Glomerular endothelial cell (primary cell): ENCODE data around the gene SOX6. TPM values are rescaled to one million over a fixed set of nuclear protein-coding genes. Genes with fewer than 3 reads are reported as not detected.
"Not testable (repeated sequence)": the region's sequence is repeated elsewhere in the genome, so short reads cannot be mapped to it uniquely, and the experiment has no call there.

Experiments used
- DNase-seq: peaks from one replicate; pipeline ENCODE4 v3.0.0-alpha.2; 2011; ENCODE audit warnings: low read depth, low spot score; ENCODE audit errors: extremely low read depth
- total RNA-seq: library from RNA; depleted of rRNA; stranded (reverse); fragments of >200 nt; gene quantifications from 2 replicates; pipeline ENCODE4 v1.2.3, GENCODE V29; 2015

SOX6 gene
- total RNA-seq: 0.24 and 0.29 TPM in 2 replicates

- no peak for DNase-seq
Observed at GRCh38 chr11:16356057-16356760, at the start of gene SOX6. SOX6 (minus strand) TSS chr11:16356546; CDS start chr11:16341248, 15,298 bp downstream.

- DNase-seq: no peak
Observed at GRCh38 chr11:16404781-16405285, 48.5 kb upstream of the SOX6 start.

GRCh38 chr11:16403851-16404250 is 47.5 kb upstream of the SOX6 start:
- no peak for DNase-seq

- DNase-seq: no peak
Observed at GRCh38 chr11:16403448-16403803, 47.1 kb upstream of the SOX6 start.

- DNase-seq: no peak
Observed at GRCh38 chr11:16402654-16403447, 46.5 kb upstream of the SOX6 start.

- DNase-seq: no peak
Observed at GRCh38 chr11:16397390-16397789, 41.0 kb upstream of the SOX6 start.

- no peak for DNase-seq
Observed at GRCh38 chr11:16395601-16396000, 39.3 kb upstream of the SOX6 start.

GRCh38 chr11:16394947-16395346 is 38.6 kb upstream of the SOX6 start:
- no peak for DNase-seq

- no peak for DNase-seq
Observed at GRCh38 chr11:16393340-16393739, 37.0 kb upstream of the SOX6 start.

- no peak for DNase-seq
Observed at GRCh38 chr11:16392616-16393015, 36.3 kb upstream of the SOX6 start.

GRCh38 chr11:16390826-16391225 is 34.5 kb upstream of the SOX6 start:
- not testable (repeated sequence) for DNase-seq

- no peak for DNase-seq
Observed at GRCh38 chr11:16385099-16385498, 28.8 kb upstream of the SOX6 start.

GRCh38 chr11:16382638-16383380 is 26.5 kb upstream of the SOX6 start:
- no peak for DNase-seq

GRCh38 chr11:16382186-16382585 is 25.8 kb upstream of the SOX6 start:
- DNase-seq: no peak

GRCh38 chr11:16380941-16381568 is 24.7 kb upstream of the SOX6 start:
- no peak for DNase-seq

GRCh38 chr11:16378906-16379305 is 22.6 kb upstream of the SOX6 start:
- DNase-seq: no peak

- no peak for DNase-seq
Observed at GRCh38 chr11:16377746-16378145, 21.4 kb upstream of the SOX6 start.

- not testable (repeated sequence) for DNase-seq
Observed at GRCh38 chr11:16375664-16376063, 19.3 kb upstream of the SOX6 start.

GRCh38 chr11:16373768-16374167 is 17.4 kb upstream of the SOX6 start:
- DNase-seq: no peak

- DNase-seq: no peak
Observed at GRCh38 chr11:16372355-16372754, 16.0 kb upstream of the SOX6 start.

- DNase-seq: no peak
Observed at GRCh38 chr11:16367252-16367651, 10.9 kb upstream of the SOX6 start.
